Measurements from ENCODE around the gene TSGA10.
"Not testable (repeated sequence)": the region's sequence is repeated elsewhere in the genome, so short reads cannot be mapped to it uniquely, and the experiment has no call there.

Gene TSGA10

DNA sequence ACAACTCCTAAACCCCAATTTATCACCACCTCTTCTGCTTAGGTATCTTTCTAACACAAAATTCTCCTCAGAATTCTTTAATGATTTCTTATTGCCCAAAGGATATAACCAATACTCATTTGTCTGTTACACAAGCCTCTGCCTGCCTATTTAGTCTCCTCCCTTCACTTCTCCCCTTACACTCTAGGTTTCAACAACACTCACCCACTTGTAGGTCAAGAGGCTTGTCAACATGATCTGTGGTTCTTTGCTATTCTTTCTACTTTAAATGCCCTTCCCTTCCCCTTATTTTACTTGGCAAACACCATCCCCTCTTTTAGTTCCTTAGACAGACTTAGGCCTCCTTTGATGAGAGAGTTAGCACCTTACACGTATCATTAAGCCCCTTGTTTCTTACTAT, 82.2 kb downstream of the TSGA10 start:
- DNase-seq: no peak

DNA sequence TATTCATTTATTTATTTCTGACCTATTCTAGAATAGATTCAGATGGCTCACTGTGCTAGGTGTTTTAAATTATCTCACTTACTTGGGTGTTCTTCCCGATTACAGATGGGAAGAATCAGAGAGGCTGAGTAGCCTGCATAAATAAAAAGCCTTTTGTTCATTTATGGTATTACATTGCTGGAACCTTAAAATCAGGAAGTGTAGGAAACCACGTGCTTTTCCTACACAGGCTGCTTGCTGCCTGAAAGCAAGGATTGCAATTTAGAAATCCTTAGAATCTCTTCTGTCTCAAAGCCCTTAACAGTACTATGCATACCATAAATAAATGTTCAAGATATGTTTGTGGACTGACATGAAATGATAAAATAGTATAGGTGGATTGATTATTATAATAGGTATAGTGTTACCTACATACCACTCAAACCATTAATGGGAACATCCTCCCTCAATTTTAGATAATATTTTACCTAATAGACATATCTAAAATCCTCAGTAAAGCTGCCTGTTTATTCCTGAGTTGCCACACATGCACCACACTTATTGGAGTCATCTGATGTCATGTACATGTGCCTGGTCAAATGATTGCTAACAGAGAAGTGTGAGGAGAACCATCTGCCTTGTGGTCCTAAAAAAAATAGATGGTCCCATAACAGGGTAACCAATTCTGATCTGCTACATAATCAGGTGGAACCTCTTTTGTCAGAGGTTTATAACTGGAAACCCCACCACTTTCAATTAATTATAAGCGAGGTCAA, 86.7 kb downstream of the TSGA10 start:
- no peak for DNase-seq

DNA sequence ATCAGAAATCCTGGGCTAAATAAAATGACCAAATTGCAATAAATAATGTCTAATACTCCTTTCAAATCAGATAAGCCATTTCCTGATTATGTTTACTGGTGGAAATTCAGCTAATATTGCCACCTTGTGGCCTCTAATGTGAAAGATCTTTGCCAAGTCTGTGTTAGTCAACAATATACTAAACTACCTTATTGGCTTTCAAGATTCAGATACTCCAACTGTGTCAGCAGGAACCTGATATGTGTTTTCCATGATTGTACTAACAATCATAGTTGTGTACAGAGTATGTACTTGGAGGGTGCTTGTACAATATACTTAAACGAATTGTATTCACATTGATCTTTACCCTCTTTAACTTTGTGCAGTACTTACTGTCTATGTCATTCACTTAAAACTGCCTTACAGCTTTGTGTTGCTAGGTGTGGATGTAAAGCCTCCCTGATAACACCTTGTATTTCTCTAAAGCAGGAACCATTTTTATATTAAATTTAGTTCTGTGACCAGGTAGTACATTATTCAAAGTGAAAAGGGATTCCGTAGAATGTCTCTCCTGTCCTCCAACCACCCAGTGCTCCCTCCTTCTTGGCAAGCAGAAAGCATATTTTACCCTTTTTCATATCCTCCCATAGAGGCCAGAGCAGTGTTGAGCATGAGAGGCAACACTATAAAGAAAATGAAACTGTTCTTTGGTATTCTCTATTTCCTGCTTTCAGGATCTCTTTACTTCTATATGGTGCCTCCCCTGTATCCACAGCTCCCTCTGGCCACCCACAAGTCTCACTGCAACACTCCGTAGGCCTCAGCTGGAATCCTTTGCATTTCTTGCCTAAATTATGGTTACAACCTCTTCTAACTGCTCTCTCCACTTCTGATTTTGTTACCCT, 88.4 kb downstream of the TSGA10 start:
- peak; percentile 62 for DNase-seq

DNA sequence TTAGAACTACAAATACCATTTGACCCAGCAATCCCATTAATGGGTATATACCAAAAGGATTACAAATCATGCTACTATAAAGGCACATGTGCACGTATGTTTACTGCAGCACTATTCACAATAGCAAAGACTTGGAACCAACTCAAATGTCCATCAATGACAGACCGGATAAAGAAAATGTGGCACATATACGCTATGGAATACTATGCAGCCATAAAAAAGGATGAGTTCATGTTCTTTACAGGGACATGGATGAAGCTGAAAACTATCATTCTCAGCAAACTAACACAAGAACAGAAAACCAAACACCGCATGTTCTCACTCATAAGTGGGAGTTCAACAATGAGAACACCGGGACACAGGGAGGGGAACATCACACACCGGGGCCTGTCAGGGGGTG, 105.6 kb downstream of the TSGA10 start:
- not testable (repeated sequence) for DNase-seq

DNA sequence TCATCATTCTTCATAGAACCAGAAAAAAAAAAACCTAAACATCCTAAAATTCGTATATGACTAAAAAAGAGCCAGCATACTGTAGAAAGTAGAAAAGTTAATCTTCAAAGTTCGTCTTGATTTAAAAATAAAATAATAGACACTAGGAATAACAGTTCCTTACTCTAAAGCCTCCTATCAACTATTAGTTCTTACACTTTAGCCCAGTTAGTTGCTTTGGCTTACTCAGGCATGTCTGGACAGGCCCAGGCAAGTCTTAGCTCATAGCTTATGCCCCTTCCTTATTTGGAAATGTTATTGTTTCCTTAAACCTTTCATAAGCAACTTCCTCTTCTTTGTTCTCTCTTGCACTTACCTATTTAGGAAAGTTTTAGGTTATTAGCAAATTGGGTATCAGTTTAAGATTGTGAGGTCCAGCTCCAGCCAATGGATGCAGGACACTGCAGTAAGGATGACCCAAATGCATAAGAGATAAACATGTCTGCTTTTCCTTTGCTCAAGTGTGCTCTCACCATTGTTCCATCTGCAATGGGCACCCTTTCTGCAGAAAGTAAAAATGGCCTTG, 113.9 kb downstream of the TSGA10 start:
- not testable (repeated sequence) for DNase-seq

DNA sequence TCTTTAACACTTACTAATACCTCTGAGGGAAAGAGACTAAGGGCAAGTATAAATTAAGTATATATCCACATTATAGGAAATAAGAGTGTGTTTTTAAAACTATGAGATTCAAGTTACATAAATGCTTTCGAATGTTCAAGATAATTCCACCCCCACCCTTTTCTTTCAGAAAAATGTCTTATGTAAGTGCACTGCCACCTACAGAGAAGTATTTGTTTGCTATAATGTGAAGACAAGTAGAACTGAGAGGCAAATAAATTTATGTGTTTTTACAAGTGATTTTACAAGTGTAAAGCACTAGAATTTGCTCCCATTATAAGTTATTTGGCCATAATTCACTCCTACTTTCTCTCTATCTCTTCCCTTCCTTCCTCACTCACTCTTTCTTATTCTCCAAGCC, 118.8 kb downstream of the TSGA10 start:
- no peak for DNase-seq

DNA sequence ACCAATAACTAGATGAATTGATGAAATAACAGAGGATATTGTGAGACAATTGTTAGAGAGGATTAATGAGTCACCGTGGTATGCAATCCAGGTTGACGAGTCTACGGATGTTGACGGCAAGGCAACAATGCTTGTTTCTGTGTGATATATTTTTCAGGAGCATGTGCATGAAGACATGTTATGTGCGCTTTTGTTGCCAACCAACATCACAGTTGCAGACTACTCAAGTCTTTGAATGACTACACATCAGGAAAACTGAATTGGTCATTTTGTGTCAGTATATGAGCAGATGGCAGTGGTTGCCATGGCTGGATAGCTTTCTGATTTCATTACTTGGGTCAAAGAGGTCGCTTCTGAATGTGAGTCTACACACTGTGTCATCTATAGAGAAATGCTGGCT, 122.0 kb downstream of the TSGA10 start:
- peak; percentile 5 for DNase-seq

DNA sequence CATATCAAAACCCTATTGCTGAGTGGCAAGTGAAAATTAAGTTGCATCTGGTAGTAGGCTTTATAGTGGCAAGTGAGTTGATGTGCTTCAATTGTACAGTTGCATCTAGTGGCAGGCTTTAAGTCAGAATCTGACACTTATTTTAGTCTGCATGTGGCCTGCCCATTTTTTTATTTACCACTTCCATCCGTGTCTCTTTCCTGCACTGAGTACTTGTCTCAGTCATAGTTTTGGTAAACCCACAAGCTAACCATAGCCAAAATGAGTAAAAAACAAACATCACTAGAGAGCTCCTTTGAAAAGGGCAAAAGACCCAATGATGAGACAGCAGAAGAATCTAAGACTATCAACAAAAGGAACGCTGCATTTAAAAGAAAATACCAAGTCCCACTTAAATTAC, 122.7 kb downstream of the TSGA10 start:
- DNase-seq: no peak

DNA sequence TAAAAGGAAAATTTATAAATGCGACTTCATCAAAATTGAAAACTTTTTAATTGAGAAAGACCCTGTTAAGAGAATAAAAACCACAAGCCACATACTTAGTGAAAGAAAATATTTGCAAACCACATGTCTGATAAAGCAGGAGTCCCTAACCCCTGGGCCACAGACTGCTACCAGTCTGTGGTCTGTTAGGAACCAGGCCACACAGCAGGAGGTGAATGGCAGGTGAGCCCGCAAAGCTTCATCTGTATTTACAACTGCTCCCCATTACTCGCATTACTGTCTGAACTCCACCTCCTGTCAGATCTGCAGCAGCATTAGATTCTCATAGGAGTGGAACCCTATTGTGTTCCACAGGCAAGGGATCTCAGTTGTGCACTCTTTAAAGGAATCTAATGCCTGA, 123.3 kb downstream of the TSGA10 start:
- no peak for DNase-seq

DNA sequence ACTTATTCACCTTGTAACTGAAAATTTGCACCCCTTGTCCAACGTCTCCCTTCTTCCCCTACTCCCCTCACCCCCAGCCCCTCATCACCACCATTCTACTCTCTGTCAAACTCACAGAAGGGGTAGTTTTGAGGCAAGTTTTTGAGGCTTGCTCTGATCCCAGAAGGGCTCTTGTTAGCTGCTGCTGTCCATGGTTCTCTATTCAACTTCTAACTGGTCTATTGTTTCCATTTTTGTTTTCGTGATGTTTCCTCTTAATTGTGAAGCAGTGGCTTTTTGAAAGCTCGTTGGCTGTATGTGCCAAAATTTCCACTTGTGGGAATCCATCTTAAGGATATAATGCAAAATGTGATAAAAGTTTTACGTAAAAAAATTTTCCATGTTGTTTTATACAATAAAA, 126.2 kb downstream of the TSGA10 start:
- no peak for DNase-seq

DNA sequence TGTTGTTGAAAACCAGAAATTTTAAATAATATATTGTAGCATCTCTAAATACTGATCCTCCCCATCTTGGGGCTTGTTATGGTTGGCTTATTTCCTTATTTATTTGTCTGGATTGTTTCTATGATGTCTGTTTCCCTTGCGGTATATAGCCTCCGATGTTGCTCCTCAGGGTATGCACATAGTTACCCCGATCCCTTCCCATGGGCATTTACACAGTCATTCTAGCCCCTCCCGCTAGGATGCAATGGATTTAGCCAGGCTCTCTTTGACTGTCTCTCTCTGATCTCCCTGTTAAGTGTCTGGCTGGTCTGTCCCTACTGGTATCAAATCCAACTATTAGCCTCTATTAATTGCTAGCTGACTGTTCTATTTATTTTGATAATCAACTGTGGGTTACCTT, 126.9 kb downstream of the TSGA10 start:
- DNase-seq: no peak

DNA sequence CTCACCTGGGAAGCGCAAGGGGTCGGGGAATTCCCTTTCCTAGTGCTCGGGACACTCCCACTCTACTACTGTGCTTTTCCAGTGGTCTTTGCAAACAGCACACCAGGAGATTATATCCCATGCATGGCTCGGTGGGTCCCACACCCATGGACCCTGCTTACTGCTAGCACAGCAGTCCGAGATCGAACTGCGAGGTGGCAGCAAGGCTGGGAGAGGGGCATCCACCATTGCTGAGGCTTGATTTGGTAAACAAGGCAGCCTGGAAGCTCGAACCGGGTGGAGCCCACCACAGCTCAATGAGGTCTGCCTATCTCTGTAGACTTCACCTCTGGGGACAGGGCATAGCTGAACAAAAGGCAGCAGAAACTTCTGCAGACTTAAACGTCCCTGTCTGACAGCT, 154.0 kb downstream of the TSGA10 start:
- DNase-seq: no peak

DNA sequence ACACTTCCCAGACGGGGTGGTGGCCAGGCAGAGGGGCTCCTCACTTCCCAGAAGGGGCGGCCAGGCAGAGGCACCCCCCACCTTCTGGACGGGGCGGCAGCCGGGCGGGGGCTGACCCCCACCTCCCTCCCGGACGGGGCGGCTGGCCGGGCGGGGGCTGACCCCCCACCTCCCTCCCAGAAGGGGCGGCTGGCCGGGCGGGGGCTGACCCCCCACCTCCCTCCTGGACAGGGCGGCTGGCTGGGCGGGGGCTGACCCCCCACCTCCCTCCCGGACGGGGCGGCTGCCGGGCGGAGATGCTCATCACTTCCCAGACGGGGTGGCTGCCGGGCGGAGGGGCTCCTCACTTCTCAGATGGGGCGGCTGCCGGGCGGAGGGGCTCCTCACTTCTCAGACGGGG, 166.0 kb downstream of the TSGA10 start:
- not testable (repeated sequence) for DNase-seq

DNA sequence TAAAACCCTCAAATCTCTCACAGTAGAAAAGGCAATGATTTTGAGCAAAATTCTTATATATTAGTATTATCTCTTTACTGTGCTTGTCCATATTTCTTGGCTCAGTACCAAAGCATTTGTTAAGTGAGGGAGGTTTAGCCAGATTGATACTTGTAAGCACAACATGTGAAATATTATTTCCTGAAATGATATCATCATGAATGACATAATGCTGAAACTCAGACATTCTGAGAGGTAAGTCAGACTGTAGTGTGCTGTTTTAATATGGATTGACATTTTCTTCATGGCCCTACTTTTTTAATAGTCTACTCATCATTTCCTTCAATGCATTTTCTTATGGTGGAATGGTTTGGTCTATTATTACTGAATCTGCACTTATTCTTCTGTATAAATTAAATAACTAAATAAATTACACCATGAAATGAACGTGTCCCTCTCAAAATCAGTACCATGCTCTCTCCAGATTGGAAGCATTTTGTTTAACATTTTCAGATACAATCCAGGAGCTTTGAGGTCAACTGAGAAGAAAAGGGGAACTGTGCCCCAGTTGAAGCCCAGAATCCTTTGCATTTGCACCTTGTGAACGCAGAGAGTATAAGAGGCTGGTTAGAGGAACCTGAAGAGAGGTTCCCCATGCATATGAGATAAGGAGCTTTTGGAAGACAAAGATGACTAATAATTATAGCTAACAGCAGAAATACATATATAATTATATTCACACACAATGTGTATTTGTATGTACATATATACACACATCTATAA, 168.7 kb downstream of the TSGA10 start:
- DNase-seq: no peak

DNA sequence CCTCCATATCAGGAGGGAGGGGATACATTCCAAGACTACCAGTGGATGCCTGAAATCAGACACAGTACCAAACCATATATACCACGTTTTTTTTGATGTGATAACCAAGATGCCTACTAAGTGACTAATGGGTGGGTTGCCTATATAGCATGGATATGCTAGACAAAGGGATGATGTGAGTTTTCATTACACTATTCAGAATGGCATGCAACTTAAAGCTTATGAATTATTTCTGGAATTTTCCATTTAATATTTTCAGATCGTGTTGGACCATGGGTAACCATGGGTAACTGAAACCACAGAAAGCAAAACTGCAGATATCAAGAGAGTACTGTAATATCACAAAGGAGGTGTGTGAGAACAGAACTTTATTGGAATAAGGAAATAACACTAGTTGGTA, 179.1 kb downstream of the TSGA10 start:
- no peak for DNase-seq

DNA sequence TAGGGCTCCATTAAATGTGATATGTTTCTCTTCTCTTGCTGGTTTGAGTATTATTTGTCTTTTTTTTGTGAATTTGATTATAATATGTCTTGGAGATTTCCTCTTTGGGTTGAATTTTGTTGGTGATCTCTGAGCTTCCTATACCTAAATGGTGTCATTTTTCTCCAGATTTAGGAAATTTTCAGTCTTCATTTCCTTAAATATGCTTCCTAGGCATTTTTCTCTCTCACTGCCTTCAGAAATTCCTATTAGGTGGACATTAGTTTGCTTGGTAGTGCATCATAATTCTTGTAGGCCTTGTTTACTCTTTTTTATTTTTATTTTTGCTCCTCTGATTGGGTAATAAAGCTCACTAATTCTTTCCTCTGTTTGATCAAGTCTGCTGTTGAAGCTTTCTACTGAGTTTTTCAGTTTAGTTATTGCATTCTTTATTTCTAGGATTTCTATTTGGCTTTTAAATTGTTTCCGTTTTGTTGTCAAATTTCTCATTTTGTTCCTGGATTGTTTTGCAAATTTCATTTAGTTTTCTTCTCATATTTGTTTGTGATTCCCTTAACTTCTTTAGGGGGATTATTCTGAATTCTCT, 182.1 kb downstream of the TSGA10 start:
- DNase-seq: no peak

DNA sequence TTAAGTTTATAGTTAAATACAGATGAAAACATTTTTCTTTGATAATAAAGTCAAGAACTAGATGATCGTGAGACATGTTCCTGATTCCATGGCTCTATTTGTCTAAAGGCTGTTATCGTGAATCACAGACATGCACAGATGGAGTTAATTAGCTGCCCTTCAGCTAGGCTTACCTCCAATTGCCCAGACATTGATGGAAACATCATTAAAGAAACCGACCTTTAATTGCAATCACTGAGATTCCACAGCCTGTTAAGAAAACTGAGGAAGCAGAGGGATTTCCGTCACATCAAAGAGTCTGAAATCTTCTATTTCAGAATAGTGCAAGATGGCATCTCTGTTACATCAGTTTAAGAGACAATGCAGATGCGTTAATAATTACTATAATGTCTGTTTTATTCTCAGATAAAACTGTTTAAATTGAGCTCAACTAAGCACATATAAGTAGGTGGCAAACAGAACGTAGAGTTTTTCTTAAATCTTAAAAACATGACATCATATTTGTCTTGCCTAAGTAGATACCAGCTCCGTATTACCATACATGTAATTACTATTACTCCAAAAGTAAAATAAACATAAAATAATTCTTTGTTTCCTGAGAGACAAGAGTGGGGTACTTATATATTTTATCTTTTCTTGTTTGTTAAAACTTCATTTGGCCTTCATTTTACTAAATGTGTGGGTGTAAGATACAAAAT, 194.8 kb downstream of the TSGA10 start:
- peak; percentile 21 for DNase-seq

DNA sequence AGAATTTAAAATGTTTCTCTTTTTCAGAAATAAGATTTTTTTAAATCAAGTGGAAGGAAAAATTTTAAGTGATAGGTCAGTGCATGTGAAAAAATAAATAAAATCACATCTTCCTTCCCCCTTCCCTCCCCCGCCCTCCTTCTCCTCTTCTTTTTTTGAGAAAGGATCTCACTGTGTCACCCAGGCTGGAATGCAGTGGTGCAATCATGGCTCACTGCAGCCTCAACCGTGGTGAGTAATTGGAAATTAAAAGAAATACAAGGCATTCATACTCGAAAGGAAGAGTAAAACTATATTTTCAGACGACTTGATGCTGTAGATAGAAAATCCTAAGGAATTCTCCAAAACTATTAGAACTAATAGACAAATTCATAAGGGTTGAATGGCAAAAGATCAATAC, 201.8 kb downstream of the TSGA10 start:
- DNase-seq: peak; percentile 27

DNA sequence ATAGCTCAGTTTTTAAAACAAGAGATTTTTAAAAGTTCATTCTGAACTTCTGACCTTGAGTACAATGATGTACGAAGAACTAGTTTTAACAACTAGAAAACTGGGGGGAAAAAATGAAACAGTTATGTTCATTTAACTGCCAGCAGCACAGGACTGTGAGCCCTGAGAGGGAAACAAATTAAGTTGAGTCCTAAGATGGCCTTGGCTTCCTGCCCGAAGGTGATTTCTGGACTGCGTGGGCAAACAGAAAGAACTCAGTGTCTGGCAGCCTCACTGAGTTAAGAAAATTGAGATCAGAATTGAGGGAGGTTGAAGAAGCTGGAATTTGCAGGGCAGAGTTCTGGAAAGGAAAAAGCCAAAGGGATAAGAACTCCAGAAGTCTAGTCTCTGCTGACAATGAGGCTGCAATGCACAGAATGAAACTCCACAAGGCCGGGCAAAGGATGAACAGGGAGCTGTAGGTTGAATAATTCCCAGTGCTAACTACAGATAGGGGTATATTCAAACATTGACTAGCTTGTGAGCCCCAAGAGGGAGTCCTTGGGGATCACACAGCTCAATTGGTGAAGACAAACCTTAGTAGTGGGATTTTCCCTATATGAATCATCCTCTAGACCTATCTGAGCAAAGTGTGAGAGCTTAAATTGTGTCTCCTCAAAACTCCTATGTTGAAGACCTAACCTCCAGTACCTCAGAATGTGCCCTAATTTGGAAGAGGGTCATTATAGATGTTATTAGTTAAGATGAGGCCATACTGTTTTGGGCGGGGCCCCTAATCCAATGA, 205.6 kb downstream of the TSGA10 start:
- DNase-seq: no peak

DNA sequence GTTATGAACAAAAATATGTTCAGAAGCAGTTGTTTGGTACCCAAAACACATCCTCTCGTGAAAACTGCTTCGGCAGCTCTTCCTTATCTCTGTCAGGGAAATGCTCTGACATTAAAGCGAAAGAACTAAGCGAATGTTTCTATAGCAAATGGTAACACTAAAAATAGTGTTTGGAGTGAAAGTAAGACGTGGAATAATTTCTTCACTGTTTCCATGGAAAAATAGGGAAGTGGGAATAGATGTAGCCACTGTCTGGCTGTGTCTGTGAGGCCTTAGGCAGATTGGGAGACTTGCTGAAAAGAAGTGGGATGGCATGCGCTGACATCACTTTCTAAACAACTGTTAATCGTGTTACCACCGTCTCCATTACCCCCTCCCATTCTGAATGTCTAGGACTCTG, 207.2 kb downstream of the TSGA10 start:
- no peak for DNase-seq
